Measurements from ENCODE around the gene SH3BGRL3. TPM values are rescaled to one million over a fixed set of nuclear protein-coding genes. Genes with fewer than 3 reads are reported as not detected.
A peak's percentile ranks its signal among the peaks of the same experiment; 100 is the strongest.
"Not testable (repeated sequence)": the region's sequence is repeated elsewhere in the genome, so short reads cannot be mapped to it uniquely, and the experiment has no call there.

The SH3BGRL3 gene
- total RNA-seq, 1 experiment from 2014 or later: 38.9 TPM

DNA sequence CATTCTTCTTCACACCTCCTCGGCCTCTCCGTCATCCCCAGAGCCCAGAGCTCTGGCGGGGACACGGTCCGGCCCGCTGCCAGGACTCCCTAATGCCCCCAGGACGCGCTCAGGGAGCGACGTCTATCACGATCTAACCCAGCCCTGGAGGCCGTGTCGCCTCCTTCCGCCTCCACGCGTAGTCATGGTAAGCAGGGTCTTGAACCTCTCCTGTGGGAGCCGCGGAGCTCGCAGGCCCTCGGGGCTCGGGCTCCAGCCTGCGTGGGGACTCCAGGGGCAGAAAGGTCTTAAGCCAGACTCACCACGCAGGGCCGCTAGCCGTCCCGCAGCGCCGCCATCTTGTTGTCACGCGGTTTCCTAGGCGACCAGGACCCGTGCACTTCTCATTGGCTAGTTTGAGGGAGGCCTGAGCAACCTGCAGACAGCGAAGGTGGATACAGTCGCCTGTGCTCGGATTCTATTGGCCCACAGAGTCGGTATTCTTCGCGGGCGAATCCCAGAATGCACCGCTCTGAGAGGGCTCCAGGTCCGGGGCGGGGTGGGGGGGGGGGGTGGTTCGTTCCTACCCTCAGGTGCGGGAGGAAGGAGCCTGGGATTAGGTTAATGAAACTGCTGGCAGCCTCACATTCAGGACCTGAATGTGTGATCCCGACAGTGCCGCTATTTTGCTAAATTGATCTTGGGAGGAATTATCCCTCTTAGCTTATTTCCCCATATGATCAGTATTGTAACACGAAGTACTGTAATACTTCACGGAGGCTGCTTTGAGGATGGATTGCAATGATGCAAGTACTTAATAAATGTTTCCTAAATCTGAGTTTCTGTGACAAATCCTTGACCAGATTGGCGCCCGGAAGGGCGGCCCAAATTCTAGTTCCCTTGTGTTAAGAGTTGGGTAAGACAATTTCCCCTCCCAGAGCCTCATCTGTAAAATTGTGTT, 26.7 kb downstream of the SH3BGRL3 start, which contains the start of gene UBXN11:
TSS of gene UBXN11 (minus strand) at position 347 of the 940 bp plus-strand sequence. CDS start 3,753 bp downstream, outside the sequence.
- Histone ChIP-seq H3K36me3 (no peaks in the 10 kb centered on the region), H3K27ac (peak within 1 kb of the TSS; percentile 47), H3K4me3 (peak within 1 kb of the TSS; percentile 58), H3K27me3 (replicated peaks) (no peaks in the 10 kb centered on the region), H3K4me1 (replicated peaks) (peaks cover 16% of the 10 kb centered on the region), H3K9me3 (replicated peaks) (no peaks in the 10 kb centered on the region)
- DNase-seq (ENCODE audit: low read depth in 1 of 2, low spot score in 2 of 2): peak; percentile 76 to 94

DNA sequence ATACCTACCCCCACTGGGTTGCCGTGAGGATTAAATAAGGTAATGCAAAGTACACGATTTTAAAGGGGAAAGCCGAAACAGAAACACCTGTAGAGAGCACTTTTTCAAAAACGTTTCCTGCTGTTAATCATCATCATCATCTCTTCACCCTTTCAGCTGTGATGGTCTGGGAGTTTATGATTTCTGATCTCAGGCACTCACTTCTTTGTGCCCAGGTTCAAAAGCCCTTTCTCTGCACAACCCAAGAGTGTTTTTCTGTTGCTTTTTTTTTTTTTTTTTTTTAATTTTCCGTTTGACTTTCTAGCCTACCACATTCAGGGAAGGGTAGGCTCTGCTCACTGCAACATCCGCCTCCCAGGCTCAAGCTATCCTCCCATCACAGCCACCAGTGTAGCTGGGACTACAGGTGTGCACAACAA, 27.5 kb downstream of the SH3BGRL3 start:
- H3K9me3 ChIP-seq (replicated peaks): no peaks in the 10 kb centered on the region
- H3K4me3 ChIP-seq: no peak overlapping the region
- no peak overlapping the region for H3K27ac ChIP-seq
- no peak for DNase-seq (ENCODE audit: low read depth in 1 of 2, low spot score in 2 of 2)
- peaks cover 16% of the 10 kb centered on the region for H3K4me1 ChIP-seq (replicated peaks)
- peaks cover 5% of the 10 kb centered on the region; the same call in 1 of the 2 replicates for H3K27me3 ChIP-seq (replicated peaks)
- H3K36me3 ChIP-seq: no peaks in the 10 kb centered on the region

- not testable (repeated sequence) for H3K27ac ChIP-seq; H3K9me3 ChIP-seq (replicated peaks); H3K4me3 ChIP-seq; DNase-seq (ENCODE audit: low read depth in 1 of 2, low spot score in 2 of 2); H3K4me1 ChIP-seq (replicated peaks); H3K27me3 ChIP-seq (replicated peaks); H3K36me3 ChIP-seq
Observed at GRCh38 chr1:26307966-26308899, 28.3 kb downstream of the SH3BGRL3 start.

- DNase-seq (ENCODE audit: low read depth in 1 of 2, low spot score in 2 of 2): no peak
- H3K27ac ChIP-seq: no peak overlapping the region
- H3K36me3 ChIP-seq: no peaks in the 10 kb centered on the region
- H3K4me3 ChIP-seq: no peak overlapping the region
- H3K4me1 ChIP-seq (replicated peaks): no peaks in the 10 kb centered on the region
- H3K9me3 ChIP-seq (replicated peaks): no peaks in the 10 kb centered on the region
- peaks cover 10% of the 10 kb centered on the region; the same call in 1 of the 2 replicates for H3K27me3 ChIP-seq (replicated peaks)
Observed at GRCh38 chr1:26314501-26314900, 34.6 kb downstream of the SH3BGRL3 start.

DNA sequence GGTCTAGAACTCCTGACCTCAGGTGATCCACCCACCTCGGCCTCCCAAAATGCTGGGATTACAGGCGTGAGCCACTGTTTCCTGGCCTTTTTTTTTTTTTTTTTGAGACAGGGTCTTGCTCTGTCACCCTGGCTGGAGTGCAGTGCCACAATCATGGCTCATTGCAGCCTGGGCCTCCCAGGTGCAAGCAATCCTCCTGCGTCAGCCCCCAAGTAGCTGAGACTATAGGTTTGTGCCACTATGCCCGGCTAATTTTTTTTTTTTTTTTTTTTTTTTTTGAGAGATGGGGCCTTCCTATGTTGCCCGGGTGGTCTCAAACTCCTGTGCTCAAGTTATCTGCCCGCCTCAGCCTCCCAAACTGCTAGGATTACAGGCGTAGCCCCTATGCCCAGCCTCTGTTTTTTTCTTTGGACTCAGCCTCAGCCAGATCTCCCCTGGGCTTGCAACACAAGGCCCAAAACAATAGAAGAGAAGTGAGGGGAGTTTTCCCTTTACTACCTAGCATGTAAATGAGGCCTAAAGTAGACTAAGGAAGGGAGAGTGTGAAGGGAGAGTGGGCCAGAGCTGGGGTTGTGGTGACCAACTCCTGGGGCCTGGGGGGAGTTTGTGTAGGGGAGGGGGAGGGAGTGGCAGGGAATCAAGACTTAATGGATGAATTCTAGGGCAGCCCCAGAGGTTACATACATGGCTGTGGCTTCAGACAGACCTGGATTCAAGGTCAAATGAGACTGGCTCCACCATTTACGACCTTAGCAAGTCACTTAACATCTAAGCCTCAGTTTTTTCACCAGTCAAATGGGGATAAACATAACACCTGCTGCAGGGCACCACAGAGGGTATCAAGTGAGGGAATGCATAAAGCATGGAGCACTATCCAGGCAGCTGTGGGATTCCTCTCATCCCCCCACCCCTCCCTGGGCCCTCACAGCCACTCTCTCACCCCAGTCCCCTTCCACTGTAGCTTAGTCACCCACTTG, 36.3 kb downstream of the SH3BGRL3 start:
- no peak for DNase-seq (ENCODE audit: low read depth in 1 of 2, low spot score in 2 of 2)
- Histone ChIP-seq H3K27me3 (replicated peaks) (peaks cover 10% of the 10 kb centered on the region; the same call in 1 of the 2 replicates), H3K36me3 (no peaks in the 10 kb centered on the region), H3K9me3 (replicated peaks) (no peaks in the 10 kb centered on the region), H3K4me3 (no peak overlapping the region), H3K27ac (no peak overlapping the region), H3K4me1 (replicated peaks) (peaks cover 1% of the 10 kb centered on the region)

- peaks cover 7% of the 10 kb centered on the region; the same call in 1 of the 2 replicates for H3K27me3 ChIP-seq (replicated peaks)
- H3K4me1 ChIP-seq (replicated peaks): peaks cover 5% of the 10 kb centered on the region
- no peaks in the 10 kb centered on the region for H3K9me3 ChIP-seq (replicated peaks)
- DNase-seq (ENCODE audit: low read depth in 1 of 2, low spot score in 2 of 2): no peak
- no peak overlapping the region for H3K4me3 ChIP-seq
- H3K27ac ChIP-seq: no peak overlapping the region
- H3K36me3 ChIP-seq: 0 out of 2 replicates have a peak, but pooled peaks cover 2% of the 10 kb centered on the region
Observed at GRCh38 chr1:26317146-26317545, 37.3 kb downstream of the SH3BGRL3 start.

- H3K36me3 ChIP-seq: 0 out of 2 replicates have a peak, but pooled peaks cover 2% of the 10 kb centered on the region
- peaks cover 5% of the 10 kb centered on the region for H3K4me1 ChIP-seq (replicated peaks)
- H3K9me3 ChIP-seq (replicated peaks): no peaks in the 10 kb centered on the region
- 0 out of 2 replicates have a peak, but pooled peaks cover 3% of the 10 kb centered on the region for H3K27me3 ChIP-seq (replicated peaks)
- no peak for DNase-seq (ENCODE audit: low read depth in 1 of 2, low spot score in 2 of 2)
- H3K27ac ChIP-seq: no peak within 1 kb of the TSS
- H3K4me3 ChIP-seq: no peak within 1 kb of the TSS
Observed at GRCh38 chr1:26317612-26318337, 37.9 kb downstream of the SH3BGRL3 start, which contains the start of gene CD52. CD52 (plus strand) TSS chr1:26317958; CDS start chr1:26318018, 60 bp downstream.

DNA sequence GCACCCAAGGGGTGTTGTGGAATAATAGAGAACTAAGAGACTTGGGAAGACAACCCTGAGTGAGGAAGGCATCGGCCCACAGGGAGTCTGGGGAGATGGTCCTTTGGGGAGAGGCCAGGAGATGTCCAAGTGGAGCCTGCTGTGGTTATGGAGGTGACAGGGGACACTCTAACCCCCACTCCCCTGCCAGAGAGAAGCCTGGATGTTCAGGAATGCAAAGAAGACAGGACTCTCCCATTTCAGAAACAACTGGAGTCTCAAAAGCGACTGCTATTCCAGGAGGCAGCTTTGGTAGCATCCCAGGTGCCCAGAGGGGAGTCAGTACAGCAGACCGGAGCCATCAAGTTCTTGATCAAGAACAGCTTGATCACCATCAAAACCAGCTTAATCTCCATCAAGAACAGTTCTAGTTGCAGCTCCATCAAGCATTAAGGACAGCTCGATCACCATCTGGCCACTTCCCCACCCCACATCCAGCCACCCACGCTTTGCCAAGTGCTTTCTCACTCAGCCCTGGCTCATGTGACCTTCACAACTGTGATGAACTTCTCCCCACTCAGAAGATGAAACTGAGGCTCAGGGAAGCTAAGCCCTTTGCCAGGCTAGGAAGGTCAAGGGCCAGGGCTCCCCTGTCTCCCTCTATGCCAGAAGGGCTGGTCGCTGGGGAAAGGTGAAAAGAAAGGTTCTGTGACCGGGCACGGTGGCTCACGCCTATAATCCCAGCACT, 38.6 kb downstream of the SH3BGRL3 start:
- Histone ChIP-seq H3K36me3 (0 out of 2 replicates have a peak, but pooled peaks cover 2% of the 10 kb centered on the region), H3K27me3 (replicated peaks) (no peaks in the 10 kb centered on the region), H3K27ac (no peak overlapping the region), H3K4me1 (replicated peaks) (peaks cover 5% of the 10 kb centered on the region), H3K9me3 (replicated peaks) (no peaks in the 10 kb centered on the region), H3K4me3 (no peak overlapping the region)
- DNase-seq (ENCODE audit: low read depth in 1 of 2, low spot score in 2 of 2): no peak

GRCh38 chr1:26320896-26321295, 41.0 kb downstream of the SH3BGRL3 start:
- H3K9me3 ChIP-seq (replicated peaks): no peaks in the 10 kb centered on the region
- H3K4me3 ChIP-seq: no peak overlapping the region
- H3K36me3 ChIP-seq: 0 out of 2 replicates have a peak, but pooled peaks cover 2% of the 10 kb centered on the region
- peaks cover 5% of the 10 kb centered on the region for H3K4me1 ChIP-seq (replicated peaks)
- no peak for DNase-seq (ENCODE audit: low read depth in 1 of 2, low spot score in 2 of 2)
- no peak overlapping the region for H3K27ac ChIP-seq
- peaks cover 5% of the 10 kb centered on the region; the same call in 1 of the 2 replicates for H3K27me3 ChIP-seq (replicated peaks)

DNA sequence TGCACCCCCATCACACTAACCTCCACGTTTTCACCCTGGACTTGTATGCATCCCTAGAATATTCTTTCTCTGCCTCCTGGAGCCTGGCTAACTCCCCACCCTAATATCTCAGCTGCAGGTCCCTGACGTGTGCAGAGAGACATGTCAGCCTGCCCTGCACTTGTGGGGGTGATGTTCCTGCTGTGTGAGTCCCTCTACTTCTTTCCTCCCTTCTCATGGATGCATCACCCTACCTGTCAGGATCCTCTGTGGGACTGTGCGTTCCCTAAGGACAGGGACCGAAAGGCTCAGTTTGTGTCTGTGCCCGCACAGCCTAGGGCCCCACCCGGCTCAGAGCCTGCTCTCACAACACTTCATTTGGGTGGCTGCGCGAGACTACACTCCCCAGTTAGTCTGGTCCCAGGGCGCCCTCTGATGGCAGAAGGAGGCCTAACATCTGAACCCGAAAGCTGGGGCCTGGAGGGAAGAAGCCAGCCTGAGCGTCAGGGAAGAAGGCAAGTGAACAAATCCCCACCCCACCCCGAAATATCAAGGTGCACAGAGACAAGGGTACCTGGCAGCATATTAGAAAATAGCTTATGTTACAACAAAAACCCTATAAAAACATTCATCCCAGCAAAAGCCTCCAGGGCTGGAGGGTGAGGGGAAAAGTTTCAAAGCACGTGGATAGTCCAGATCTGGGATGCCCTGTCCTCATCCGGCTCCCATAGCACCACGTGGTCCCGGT, 41.6 kb downstream of the SH3BGRL3 start:
- peaks cover 5% of the 10 kb centered on the region; the same call in 1 of the 2 replicates for H3K27me3 ChIP-seq (replicated peaks)

DNA sequence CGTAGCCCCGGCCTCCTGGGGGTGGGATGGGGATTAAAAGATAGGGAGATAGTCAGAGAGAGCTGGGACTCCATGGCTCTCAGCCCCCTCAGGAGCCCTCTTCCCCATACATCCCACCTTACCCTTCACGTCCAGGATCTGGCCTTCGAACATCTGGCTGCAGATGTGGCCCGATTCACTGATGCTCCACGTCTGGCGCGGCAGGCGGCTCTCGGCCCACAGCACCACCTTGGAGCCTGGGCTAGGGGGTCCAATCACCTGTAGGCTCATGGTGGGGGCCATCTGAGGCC, 42.1 kb downstream of the SH3BGRL3 start:
- H3K27me3 ChIP-seq (replicated peaks): peaks cover 5% of the 10 kb centered on the region; the same call in 1 of the 2 replicates
- H3K36me3 ChIP-seq: 0 out of 2 replicates have a peak, but pooled peaks cover 2% of the 10 kb centered on the region
- H3K9me3 ChIP-seq (replicated peaks): no peaks in the 10 kb centered on the region
- DNase-seq (ENCODE audit: low read depth in 1 of 2, low spot score in 2 of 2): no peak
- H3K27ac ChIP-seq: no peak overlapping the region
- H3K4me3 ChIP-seq: no peak overlapping the region
- H3K4me1 ChIP-seq (replicated peaks): peaks cover 5% of the 10 kb centered on the region

More for the DNA sequence above, 41.6 kb downstream of the SH3BGRL3 start:
- Histone ChIP-seq H3K4me1 (replicated peaks) (peaks cover 5% of the 10 kb centered on the region), H3K4me3 (no peak overlapping the region), H3K9me3 (replicated peaks) (no peaks in the 10 kb centered on the region), H3K36me3 (0 out of 2 replicates have a peak, but pooled peaks cover 2% of the 10 kb centered on the region), H3K27ac (no peak overlapping the region)
- peak; percentile 80 to 89 for DNase-seq (ENCODE audit: low read depth in 1 of 2, low spot score in 2 of 2)
